HEK293 (cell line): Measurements from ENCODE around the gene TAL1.

Experiments
- RBAK ChIP-seq: fragments of 450-650 bp; formaldehyde crosslinking; IDR thresholded peaks from 2 replicates; pipeline ENCODE4 v1.5.1; 2016; ENCODE audit warnings: missing biosample characterization, missing genetic modification characterization
- ZBTB48 ChIP-seq: fragments of 450-650 bp; formaldehyde crosslinking; IDR thresholded peaks from 2 replicates; pipeline ENCODE4 v1.5.1; 2016; ENCODE audit warnings: missing biosample characterization, missing genetic modification characterization
- ZBTB8A ChIP-seq: fragments of 450-650 bp; formaldehyde crosslinking; IDR thresholded peaks from 2 replicates; pipeline ENCODE4 v1.5.1; 2016; ENCODE audit warnings: missing biosample characterization, missing genetic modification characterization
- ZNF114 ChIP-seq: fragments of 450-650 bp; formaldehyde crosslinking; IDR thresholded peaks from 2 replicates; pipeline ENCODE4 v1.5.0; 2017; ENCODE audit warnings: missing biosample characterization, missing genetic modification characterization
- ZNF184 ChIP-seq: fragments of 450-650 bp; IDR thresholded peaks from 2 replicates; pipeline ENCODE4 v1.5.1; 2018; ENCODE audit warnings: missing biosample characterization, mild to moderate bottlenecking, missing genetic modification characterization
- ZNF24 ChIP-seq: fragments of 450-650 bp; formaldehyde crosslinking; IDR thresholded peaks from 2 replicates; pipeline ENCODE4 v1.5.1; 2016; ENCODE audit warnings: missing biosample characterization, missing genetic modification characterization
- ZNF350 ChIP-seq: fragments of 450-650 bp; formaldehyde crosslinking; IDR thresholded peaks from 2 replicates; pipeline ENCODE4 v1.5.0; 2017; ENCODE audit warnings: missing biosample characterization, mild to moderate bottlenecking, missing genetic modification characterization
- ZNF423 ChIP-seq: fragments of 450-650 bp; formaldehyde crosslinking; IDR thresholded peaks from 2 replicates; pipeline ENCODE4 v1.5.1; 2016; ENCODE audit warnings: missing biosample characterization, missing genetic modification characterization
- ZNF658 ChIP-seq: fragments of 450-650 bp; formaldehyde crosslinking; IDR thresholded peaks from 2 replicates; pipeline ENCODE4; 2016; ENCODE audit warnings: missing biosample characterization, missing genetic modification characterization
- ZNF660 ChIP-seq: fragments of 450-650 bp; IDR thresholded peaks from 2 replicates; pipeline ENCODE4 v1.5.1; 2018; ENCODE audit warnings: missing biosample characterization, mild to moderate bottlenecking, missing genetic modification characterization
- ZNF792 ChIP-seq: fragments of 450-650 bp; formaldehyde crosslinking; IDR thresholded peaks from 2 replicates; pipeline ENCODE4 v1.5.1; 2016; ENCODE audit warnings: missing biosample characterization, missing genetic modification characterization
- TF ChIP-seq, protein P1 (sequence below): fragments of 450-650 bp; formaldehyde crosslinking; IDR thresholded peaks from 2 replicates; pipeline ENCODE4 v1.5.1; 2016; ENCODE audit warnings: missing biosample characterization, missing genetic modification characterization

DNA sequence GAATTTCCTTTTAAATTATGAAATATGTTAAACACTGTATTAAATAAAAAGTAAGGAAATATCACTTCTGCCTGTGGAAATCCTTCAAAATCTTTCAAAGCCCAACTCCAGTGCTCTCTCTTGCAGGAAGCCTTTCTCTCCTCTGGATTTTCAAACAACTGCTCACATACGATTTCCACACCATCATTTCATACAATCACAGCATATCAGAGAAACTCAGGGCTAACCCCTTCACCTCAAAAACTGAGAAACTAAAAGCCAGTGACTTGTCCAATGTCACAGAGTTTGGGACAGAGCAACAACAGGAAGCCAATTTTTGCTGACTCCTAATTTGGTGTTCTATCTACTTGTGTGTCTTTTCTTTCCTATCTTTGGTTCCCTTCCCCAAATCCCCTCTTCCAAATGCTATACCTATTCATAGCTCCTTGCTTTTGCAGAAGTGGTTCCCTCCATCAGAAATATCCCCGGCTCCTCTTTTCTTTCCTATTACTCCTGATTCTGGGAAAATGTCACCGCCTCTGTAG is 12.4 kb upstream of the TAL1 start:
- no peak for TF ChIP-seq ZNF24
- TF ChIP-seq ZNF660 (tag by site-specific recombination): no peak
- no peak for TF ChIP-seq ZNF792 (tag by site-specific recombination)
- TF ChIP-seq, protein P1, sequence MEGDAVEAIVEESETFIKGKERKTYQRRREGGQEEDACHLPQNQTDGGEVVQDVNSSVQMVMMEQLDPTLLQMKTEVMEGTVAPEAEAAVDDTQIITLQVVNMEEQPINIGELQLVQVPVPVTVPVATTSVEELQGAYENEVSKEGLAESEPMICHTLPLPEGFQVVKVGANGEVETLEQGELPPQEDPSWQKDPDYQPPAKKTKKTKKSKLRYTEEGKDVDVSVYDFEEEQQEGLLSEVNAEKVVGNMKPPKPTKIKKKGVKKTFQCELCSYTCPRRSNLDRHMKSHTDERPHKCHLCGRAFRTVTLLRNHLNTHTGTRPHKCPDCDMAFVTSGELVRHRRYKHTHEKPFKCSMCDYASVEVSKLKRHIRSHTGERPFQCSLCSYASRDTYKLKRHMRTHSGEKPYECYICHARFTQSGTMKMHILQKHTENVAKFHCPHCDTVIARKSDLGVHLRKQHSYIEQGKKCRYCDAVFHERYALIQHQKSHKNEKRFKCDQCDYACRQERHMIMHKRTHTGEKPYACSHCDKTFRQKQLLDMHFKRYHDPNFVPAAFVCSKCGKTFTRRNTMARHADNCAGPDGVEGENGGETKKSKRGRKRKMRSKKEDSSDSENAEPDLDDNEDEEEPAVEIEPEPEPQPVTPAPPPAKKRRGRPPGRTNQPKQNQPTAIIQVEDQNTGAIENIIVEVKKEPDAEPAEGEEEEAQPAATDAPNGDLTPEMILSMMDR (tag by site-specific recombination): no peak
- TF ChIP-seq ZNF114 (tag by site-specific recombination): no peak
- TF ChIP-seq RBAK: no peak
- TF ChIP-seq ZNF423 (tag by site-specific recombination): no peak
- TF ChIP-seq ZBTB8A: no peak
- no peak for TF ChIP-seq ZNF658 (tag by site-specific recombination)
- TF ChIP-seq ZBTB48 (tag by site-specific recombination): no peak
- TF ChIP-seq ZNF350 (tag by site-specific recombination): no peak
- no peak for TF ChIP-seq ZNF184 (tag by site-specific recombination)
